Heart left ventricle (tissue), 16 donors: ENCODE data around the gene FHL1. TPM values are rescaled to one million over a fixed set of nuclear protein-coding genes. Genes with fewer than 3 reads are reported as not detected.

Source experiments
- ATAC-seq, 4 donors: fragments of 200-7000 bp; cut with Tn5 transposase; one replicate each; pipeline ENCODE4 v1.9.1; 2020 to 2022; ENCODE audit warnings: moderate library complexity in 4 of 4, mild to moderate bottlenecking in 3 of 4, moderate number of reproducible peaks in 1 of 4
- DNase-seq, 5 donors: peaks; one replicate each; pipeline ENCODE4 v3.0.0-alpha.2; 2020
- H3K27ac ChIP-seq, 12 donors: fragments of 200-600 bp; sonication (generic) in 4 of 12; one replicate each; pipeline versions ENCODE4 v1.5.0 to v1.8.0; 2016 to 2022; ENCODE audit warnings: mild to moderate bottlenecking in 2 of 12
- H3K27me3 ChIP-seq, 9 donors: fragments of 200-600 bp; sonication (generic) in 2 of 9; one replicate each; pipeline versions ENCODE4 v1.5.1 to v1.8.0; 2016 to 2022; ENCODE audit warnings: mild to moderate bottlenecking in 3 of 9
- H3K36me3 ChIP-seq, 9 donors: fragments of 200-600 bp; sonication (generic) in 2 of 9; one replicate each; pipeline versions ENCODE4 v1.5.0 to v1.8.0; 2018 to 2022; ENCODE audit warnings: mild to moderate bottlenecking in 2 of 9
- H3K4me1 ChIP-seq, 12 donors: fragments of 200-600 bp; sonication (generic) in 4 of 12; one replicate each; pipeline versions ENCODE4 v1.5.0 to v1.8.0; 2016 to 2022; ENCODE audit warnings: mild to moderate bottlenecking in 3 of 12
- H3K4me3 ChIP-seq, 12 donors: fragments of 200-600 bp; sonication (generic) in 4 of 12; one replicate each; pipeline versions ENCODE4 v1.5.0 to v1.8.0; 2017 to 2022; ENCODE audit warnings: mild to moderate bottlenecking in 9 of 12, moderate library complexity in 4 of 12
- H3K9me3 ChIP-seq, 12 donors: fragments of 200-600 bp; sonication (generic) in 4 of 12; one replicate each; pipeline versions ENCODE4 v1.5.0 to v1.8.0; 2016 to 2022; ENCODE audit warnings: mild to moderate bottlenecking in 1 of 12
- POLR2A ChIP-seq, 2 donors: fragments of 450-650 bp; IDR thresholded peaks; one replicate each; pipeline ENCODE4 v1.6.1; 2017; ENCODE audit warnings: antibody characterized with exemption in 2 of 2, mild to moderate bottlenecking in 2 of 2, moderate library complexity in 2 of 2
- WGBS, 4 donors: extraction: QIAGEN DNeasy Blood & Tissue Kit in 2 of 4; methylation state at CpG; one replicate each; pipeline versions ENCODE4 v1.1.5 to v1.1.7; 2013 to 2018; 5-methylcytosine and 5-hydroxymethylcytosine counted together
- intact Hi-C, 10 donors: fragments of 100-400 bp; cut with DNase I; formaldehyde crosslinking; loops; one replicate each; pipeline versions ENCODE4 v1.11.1 to v1.14.2; 2022
- polyA plus RNA-seq, 2 donors: library from polyadenylated mRNA; stranded (reverse); fragments of 200-250 nt; gene quantifications; one replicate each; pipeline ENCODE4 v1.2.3, GENCODE V29; 2013
- total RNA-seq, 9 donors: library from RNA; depleted of rRNA in 2 of 9; stranded (reverse); fragments of >200 nt in 2 of 9; fragmentation: NEBNext Ultra II Directional in 3 of 9; extraction: Animal tissue kit (Norgen Biotek cat#: 25700) in 3 of 9; gene quantifications; one replicate each; pipeline versions ENCODE4 v1.1.0 to v1.2.4, GENCODE V29; 2016 to 2023
- TF ChIP-seq, protein P1 (sequence below), 12 donors: fragments of 200-600 bp; sonication (generic) in 4 of 12; IDR thresholded peaks; one replicate each; pipeline versions ENCODE4 v1.5.0 to v1.8.0; 2018 to 2022; ENCODE audit warnings: antibody characterized with exemption in 12 of 12, mild to moderate bottlenecking in 5 of 12
- donor health status: ischemic (EF 13 %, LVEDD 7.1; RV severe dilation, severe dysfunction).
- donor health status: healthy with polysubstance abuse.
- donor health status: DM: no; HTN: yes; CAD: no.
- donor health status: DM: no; HTN: no; CAD: no.
- donor health status: ischemic (EF 25% LVEDD 6.9; RV normal size, moderate dysfunction).
- donor health status: ischemic (EF 25% LVEDD 5.7; RV mildly dilated, moderate dysfunction).
- donor health status: healthy.
- donor health status: DM: yes; HTN: yes; CAD: no.
- donor health status: ischemic (EF 35%, LVEDD 5.7; RV mildly dilated, moderate dysfunction).
- donor health status: nonischemic (EF 11% LVEDD 7.7; RV severe dilation, severe dysfunction).
- donor health status: DM: yes; HTN: yes; CAD: no.
- donor health status: PGD.
- donor health status: ischemic (EF 29% LVEDD 5.4; RV normal size, mild dysfunction).
- donor health status: nonischemic (EF 23%, LVEDD 6.1; RV moderate dilation, normal function).

FHL1 gene
- total and polyA plus RNA-seq, 11 donors = 1,119 to 4,800 (median 2,127) TPM

- WGBS, 4 donors = 49 to 63% (median 58%) methylated on average over 5 of the region's 5 CpGs
- Histone ChIP-seq H3K4me3 (peak overlapping the region in 1 of 12 donors; percentile 29), H3K36me3 (no peaks in the 10 kb centered on the region), H3K9me3 (no peaks in the 10 kb centered on the region), H3K4me1 (peaks cover 0 to 13% (median 0%) of the 10 kb centered on the region in 12 donors), H3K27me3 (peaks cover 0 to 10% (median 0%) of the 10 kb centered on the region in 9 donors), H3K27ac (peak overlapping the region in 10 of 12 donors; percentile 15 to 83 (median 52))
- intact Hi-C loops = no loop called here
- no peak for TF ChIP-seq POLR2A (IDR thresholded peaks at IDR 0.05)
- TF ChIP-seq, protein P1, sequence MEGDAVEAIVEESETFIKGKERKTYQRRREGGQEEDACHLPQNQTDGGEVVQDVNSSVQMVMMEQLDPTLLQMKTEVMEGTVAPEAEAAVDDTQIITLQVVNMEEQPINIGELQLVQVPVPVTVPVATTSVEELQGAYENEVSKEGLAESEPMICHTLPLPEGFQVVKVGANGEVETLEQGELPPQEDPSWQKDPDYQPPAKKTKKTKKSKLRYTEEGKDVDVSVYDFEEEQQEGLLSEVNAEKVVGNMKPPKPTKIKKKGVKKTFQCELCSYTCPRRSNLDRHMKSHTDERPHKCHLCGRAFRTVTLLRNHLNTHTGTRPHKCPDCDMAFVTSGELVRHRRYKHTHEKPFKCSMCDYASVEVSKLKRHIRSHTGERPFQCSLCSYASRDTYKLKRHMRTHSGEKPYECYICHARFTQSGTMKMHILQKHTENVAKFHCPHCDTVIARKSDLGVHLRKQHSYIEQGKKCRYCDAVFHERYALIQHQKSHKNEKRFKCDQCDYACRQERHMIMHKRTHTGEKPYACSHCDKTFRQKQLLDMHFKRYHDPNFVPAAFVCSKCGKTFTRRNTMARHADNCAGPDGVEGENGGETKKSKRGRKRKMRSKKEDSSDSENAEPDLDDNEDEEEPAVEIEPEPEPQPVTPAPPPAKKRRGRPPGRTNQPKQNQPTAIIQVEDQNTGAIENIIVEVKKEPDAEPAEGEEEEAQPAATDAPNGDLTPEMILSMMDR (IDR thresholded peaks at IDR 0.05) = no peak
- DNase-seq (peak in 2 of 5 donors; percentile 10 to 30), ATAC-seq (peak in 1 of 4 donors; percentile 54)
Observed at GRCh38 chrX:136255541-136255940, 108.2 kb downstream of the FHL1 start.

DNA sequence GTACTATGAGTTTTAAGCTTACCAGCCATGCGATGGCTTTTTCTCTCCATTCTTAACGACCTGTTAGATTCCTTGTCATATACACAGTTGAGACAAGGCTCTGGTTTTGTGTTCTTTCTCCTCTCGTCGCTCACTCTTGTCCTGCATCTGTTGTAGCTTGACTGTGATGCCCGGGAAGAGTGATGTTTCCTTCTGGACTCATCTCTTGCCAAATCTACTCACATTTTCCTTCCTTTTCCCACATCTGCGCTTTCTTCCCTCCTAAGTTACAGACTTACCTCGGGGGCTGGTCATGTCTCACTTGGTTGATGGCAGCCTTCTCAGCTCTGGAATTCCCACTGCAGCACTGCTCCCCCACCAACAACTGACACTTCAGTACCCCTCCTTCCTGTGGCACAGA lies 108.7 kb downstream of the FHL1 start:
- intact Hi-C loops = no loop called here
- peaks cover 0 to 8% (median 0%) of the 10 kb centered on the region in 9 donors for H3K27me3 ChIP-seq
- no peak for TF ChIP-seq POLR2A (IDR thresholded peaks at IDR 0.05)
- TF ChIP-seq, protein P1 (IDR thresholded peaks at IDR 0.05) = no peak
- peak overlapping the region in 2 of 12 donors; percentile 24 to 29 for H3K4me3 ChIP-seq
- no peaks in the 10 kb centered on the region for H3K36me3 ChIP-seq
- H3K4me1 ChIP-seq = peaks cover 0 to 15% (median 0%) of the 10 kb centered on the region in 12 donors
- H3K27ac ChIP-seq = peak overlapping the region in 11 of 12 donors; percentile 22 to 83 (median 50)
- DNase-seq = no peak
- WGBS, 4 donors = 32 to 51% (median 38%) methylated on average over 7 of the region's 7 CpGs
- H3K9me3 ChIP-seq = no peaks in the 10 kb centered on the region
- no peak for ATAC-seq

DNA sequence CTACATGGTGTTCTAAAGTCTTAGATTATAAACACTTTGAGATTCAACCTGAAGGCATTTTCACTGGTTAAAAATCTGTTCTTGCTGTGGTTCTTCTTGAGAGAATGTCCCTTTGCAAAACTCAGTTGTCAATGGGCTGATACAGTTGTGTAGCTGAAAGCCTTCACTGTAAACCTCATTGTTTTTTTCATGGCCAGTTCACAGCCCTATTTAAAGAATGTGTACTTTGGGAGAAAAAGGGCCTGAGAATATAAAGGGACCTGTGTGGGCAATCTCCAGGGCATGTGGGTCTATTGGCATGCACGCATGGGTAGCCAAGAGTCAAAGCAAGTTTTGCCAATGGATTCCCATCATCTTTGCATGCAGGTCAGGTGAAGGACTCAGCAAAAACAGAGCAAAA lies 111.6 kb downstream of the FHL1 start:
- Histone ChIP-seq H3K4me1 (peaks cover 0 to 19% (median 3%) of the 10 kb centered on the region in 12 donors), H3K9me3 (no peaks in the 10 kb centered on the region), H3K36me3 (no peaks in the 10 kb centered on the region), H3K27ac (peak overlapping the region in 4 of 12 donors; percentile 2 to 69 (median 62)), H3K4me3 (no peak overlapping the region), H3K27me3 (peaks cover 0 to 8% (median 0%) of the 10 kb centered on the region in 9 donors)
- WGBS, 4 donors = 68 to 100% (median 82%) methylated on average over 1 of the region's 1 CpG
- DNase-seq (no peak), ATAC-seq (no peak)
- intact Hi-C loops = no loop called here
- TF ChIP-seq, protein P1 (IDR thresholded peaks at IDR 0.05) = no peak
- TF ChIP-seq POLR2A (IDR thresholded peaks at IDR 0.05) = no peak

DNA sequence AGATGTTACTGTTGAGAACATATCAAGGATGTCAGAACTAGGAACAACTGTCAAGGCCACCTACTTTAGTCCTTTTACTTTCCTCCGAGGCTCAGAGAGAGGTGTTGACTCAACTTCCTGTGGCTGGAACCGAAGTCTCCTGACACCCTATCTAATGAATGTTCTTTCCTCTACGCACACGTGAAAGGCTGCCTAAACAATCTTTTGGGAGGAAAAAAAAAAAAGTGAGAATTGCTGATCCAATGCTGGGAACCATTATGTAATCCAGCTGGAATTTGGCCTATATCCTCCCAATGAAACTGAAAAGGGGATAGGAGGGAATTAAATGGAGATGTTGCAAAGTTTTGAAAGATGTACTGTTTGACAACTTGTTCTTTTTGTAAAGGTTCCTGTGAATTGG lies 112.2 kb downstream of the FHL1 start:
- no peak for TF ChIP-seq POLR2A (IDR thresholded peaks at IDR 0.05)
- TF ChIP-seq, protein P1 (IDR thresholded peaks at IDR 0.05) = no peak
- Histone ChIP-seq H3K4me1 (peaks cover 0 to 19% (median 3%) of the 10 kb centered on the region in 12 donors), H3K27ac (peak overlapping the region in 8 of 12 donors; percentile 2 to 69 (median 50)), H3K36me3 (no peaks in the 10 kb centered on the region), H3K9me3 (no peaks in the 10 kb centered on the region), H3K4me3 (no peak overlapping the region), H3K27me3 (peaks cover 0 to 8% (median 0%) of the 10 kb centered on the region in 9 donors)
- intact Hi-C loops = no loop called here
- WGBS, 4 donors = 38 to 48% (median 42%) methylated on average over 4 of the region's 4 CpGs
- peak; percentile 53 to 82 (median 60) for ATAC-seq
- no peak for DNase-seq
